HepG2 (cell line): ENCODE measurements around the gene CELSR2. TPM values are rescaled to one million over a fixed set of nuclear protein-coding genes. Genes with fewer than 3 reads are reported as not detected.

Experiments
- BCL6 ChIP-seq: IDR thresholded peaks from 2 replicates; pipeline ENCODE4 v1.6.1; 2016; ENCODE audit warnings: missing genetic modification reagents, missing compliant biosample characterization
- HDAC2 ChIP-seq: sonication (generic); formaldehyde crosslinking; IDR thresholded peaks from 2 replicates; pipeline ENCODE4 v1.4.0; 2020; ENCODE audit warnings: missing genetic modification reagents
- NR2F2 ChIP-seq: IDR thresholded peaks from 2 replicates; pipeline ENCODE4 v1.6.1; 2012; ENCODE audit warnings: low read depth, inconsistent platforms, borderline replicate concordance
- TAF1 ChIP-seq: sonication (generic); formaldehyde crosslinking; IDR thresholded peaks from 2 replicates; pipeline ENCODE4 v1.4.0; 2020; ENCODE audit warnings: missing genetic modification reagents
- U2AF2 ChIP-seq: fragments of 200-400 bp; formaldehyde crosslinking; IDR thresholded peaks from 2 replicates; pipeline ENCODE4 v1.6.1; 2017; ENCODE audit warnings: low read depth, mild to moderate bottlenecking, low read length
- ZNF20 ChIP-seq: sonication (generic); formaldehyde crosslinking; IDR thresholded peaks from 2 replicates; pipeline ENCODE4 v1.4.0; 2020; ENCODE audit warnings: mild to moderate bottlenecking, moderate library complexity, missing genetic modification reagents
- polyA plus RNA-seq, 8 experiments: library from polyadenylated mRNA; depleted of rRNA in 3 of 8; stranded (reverse) in 7 of 8; unstranded in 1 of 8; fragments of >200 nt; fragmentation: Illumina TruSeq in 4 of 8; extraction: Trizol in 4 of 8; gene quantifications; 2 replicates each; pipeline versions ENCODE4 v1.2.1 to v1.2.3, GENCODE V29; 2011 to 2016; ENCODE audit warnings: low read depth in 4 of 8, missing spikeins in 1 of 8, mixed read lengths in 1 of 8; ENCODE audit not compliant: insufficient read depth in 1 of 8
- total RNA-seq, 5 experiments: library from RNA; depleted of rRNA; stranded (reverse); fragments of >200 nt; fragmentation: Illumina TruSeq; extraction: Trizol; gene quantifications; 2 replicates each; pipeline ENCODE4 v1.2.3, GENCODE V29; 2016; ENCODE audit warnings: low read depth in 1 of 5
- TF ChIP-seq, protein P1 (sequence below): IDR thresholded peaks from 2 replicates; pipeline ENCODE4 v1.6.1; 2016; ENCODE audit warnings: low read depth, missing genetic modification reagents, missing compliant biosample characterization
- TF ChIP-seq, protein P2 (sequence below): sonication (generic); formaldehyde crosslinking; IDR thresholded peaks from 2 replicates; pipeline ENCODE4 v1.4.0; 2020; ENCODE audit warnings: missing genetic modification reagents
- TF ChIP-seq, protein P3 (sequence below), 2 experiments: fragments of 450-650 bp in 1 of 2; sonication (generic) in 1 of 2; formaldehyde crosslinking in 1 of 2; IDR thresholded peaks; 2 replicates each; pipeline versions ENCODE4 v1.6.1 to v1.8.0; 2016 to 2022; ENCODE audit warnings: antibody characterized with exemption in 1 of 2, mild to moderate bottlenecking in 1 of 2, missing genetic modification reagents in 1 of 2

Gene CELSR2
- total and polyA plus RNA-seq, 2 of the 13 experiments (the other 11 are each of a cell fraction or from before 2014, with no cell fraction given): 4.0 to 6.6 TPM

DNA sequence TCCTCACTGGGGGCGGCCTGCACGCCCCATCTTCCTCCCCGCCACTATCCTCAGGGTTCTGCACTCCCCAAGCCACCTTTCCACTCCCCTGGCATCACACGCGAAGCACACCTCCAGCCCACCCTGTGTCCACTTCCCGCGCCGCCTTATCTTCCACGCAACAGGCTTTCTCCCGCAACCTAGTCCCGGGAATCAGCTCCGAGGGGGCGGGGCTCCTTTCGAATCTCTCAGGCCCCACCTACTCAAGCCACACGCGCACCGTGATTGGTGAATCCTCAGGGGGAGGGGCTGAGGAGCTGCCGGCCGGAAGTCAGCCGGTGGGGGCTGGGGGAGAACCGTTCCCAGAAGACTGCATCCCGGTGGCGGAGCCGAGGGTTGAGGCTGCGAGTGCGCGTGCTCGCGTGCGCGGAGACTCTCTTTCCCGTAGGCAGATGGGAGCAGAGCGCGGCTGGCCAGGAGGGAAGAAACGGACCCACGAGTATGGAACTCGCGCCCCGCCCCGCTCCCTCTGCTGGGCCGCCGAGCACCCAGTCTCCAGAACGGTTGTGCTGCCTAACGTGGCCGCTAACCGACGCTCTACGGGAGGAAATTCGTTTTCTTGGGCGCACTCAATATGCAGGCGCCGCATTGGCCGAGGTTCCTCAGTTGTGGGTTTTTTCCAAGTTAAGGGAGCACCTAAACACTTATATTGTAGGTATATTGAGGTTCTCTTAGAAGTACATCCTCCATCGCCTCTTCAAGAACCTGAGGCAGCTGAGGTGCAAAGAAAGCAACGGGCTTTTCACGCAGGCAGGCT is 33.8 kb downstream of the CELSR2 start, which contains the start of gene PSRC1 (continued):
- TF ChIP-seq, protein P1, sequence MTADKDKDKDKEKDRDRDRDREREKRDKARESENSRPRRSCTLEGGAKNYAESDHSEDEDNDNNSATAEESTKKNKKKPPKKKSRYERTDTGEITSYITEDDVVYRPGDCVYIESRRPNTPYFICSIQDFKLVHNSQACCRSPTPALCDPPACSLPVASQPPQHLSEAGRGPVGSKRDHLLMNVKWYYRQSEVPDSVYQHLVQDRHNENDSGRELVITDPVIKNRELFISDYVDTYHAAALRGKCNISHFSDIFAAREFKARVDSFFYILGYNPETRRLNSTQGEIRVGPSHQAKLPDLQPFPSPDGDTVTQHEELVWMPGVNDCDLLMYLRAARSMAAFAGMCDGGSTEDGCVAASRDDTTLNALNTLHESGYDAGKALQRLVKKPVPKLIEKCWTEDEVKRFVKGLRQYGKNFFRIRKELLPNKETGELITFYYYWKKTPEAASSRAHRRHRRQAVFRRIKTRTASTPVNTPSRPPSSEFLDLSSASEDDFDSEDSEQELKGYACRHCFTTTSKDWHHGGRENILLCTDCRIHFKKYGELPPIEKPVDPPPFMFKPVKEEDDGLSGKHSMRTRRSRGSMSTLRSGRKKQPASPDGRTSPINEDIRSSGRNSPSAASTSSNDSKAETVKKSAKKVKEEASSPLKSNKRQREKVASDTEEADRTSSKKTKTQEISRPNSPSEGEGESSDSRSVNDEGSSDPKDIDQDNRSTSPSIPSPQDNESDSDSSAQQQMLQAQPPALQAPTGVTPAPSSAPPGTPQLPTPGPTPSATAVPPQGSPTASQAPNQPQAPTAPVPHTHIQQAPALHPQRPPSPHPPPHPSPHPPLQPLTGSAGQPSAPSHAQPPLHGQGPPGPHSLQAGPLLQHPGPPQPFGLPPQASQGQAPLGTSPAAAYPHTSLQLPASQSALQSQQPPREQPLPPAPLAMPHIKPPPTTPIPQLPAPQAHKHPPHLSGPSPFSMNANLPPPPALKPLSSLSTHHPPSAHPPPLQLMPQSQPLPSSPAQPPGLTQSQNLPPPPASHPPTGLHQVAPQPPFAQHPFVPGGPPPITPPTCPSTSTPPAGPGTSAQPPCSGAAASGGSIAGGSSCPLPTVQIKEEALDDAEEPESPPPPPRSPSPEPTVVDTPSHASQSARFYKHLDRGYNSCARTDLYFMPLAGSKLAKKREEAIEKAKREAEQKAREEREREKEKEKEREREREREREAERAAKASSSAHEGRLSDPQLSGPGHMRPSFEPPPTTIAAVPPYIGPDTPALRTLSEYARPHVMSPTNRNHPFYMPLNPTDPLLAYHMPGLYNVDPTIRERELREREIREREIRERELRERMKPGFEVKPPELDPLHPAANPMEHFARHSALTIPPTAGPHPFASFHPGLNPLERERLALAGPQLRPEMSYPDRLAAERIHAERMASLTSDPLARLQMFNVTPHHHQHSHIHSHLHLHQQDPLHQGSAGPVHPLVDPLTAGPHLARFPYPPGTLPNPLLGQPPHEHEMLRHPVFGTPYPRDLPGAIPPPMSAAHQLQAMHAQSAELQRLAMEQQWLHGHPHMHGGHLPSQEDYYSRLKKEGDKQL (CRISPR knock-in tag): peak; percentile 23; the same call in 1 of the 2 replicates
- peak; percentile 88 for TF ChIP-seq TAF1 (CRISPR knock-in tag)
- TF ChIP-seq HDAC2 (CRISPR knock-in tag): peak; percentile 53; the same call in 1 of the 2 replicates
- no peak for TF ChIP-seq ZNF20 (CRISPR knock-in tag)
- TF ChIP-seq, protein P2, sequence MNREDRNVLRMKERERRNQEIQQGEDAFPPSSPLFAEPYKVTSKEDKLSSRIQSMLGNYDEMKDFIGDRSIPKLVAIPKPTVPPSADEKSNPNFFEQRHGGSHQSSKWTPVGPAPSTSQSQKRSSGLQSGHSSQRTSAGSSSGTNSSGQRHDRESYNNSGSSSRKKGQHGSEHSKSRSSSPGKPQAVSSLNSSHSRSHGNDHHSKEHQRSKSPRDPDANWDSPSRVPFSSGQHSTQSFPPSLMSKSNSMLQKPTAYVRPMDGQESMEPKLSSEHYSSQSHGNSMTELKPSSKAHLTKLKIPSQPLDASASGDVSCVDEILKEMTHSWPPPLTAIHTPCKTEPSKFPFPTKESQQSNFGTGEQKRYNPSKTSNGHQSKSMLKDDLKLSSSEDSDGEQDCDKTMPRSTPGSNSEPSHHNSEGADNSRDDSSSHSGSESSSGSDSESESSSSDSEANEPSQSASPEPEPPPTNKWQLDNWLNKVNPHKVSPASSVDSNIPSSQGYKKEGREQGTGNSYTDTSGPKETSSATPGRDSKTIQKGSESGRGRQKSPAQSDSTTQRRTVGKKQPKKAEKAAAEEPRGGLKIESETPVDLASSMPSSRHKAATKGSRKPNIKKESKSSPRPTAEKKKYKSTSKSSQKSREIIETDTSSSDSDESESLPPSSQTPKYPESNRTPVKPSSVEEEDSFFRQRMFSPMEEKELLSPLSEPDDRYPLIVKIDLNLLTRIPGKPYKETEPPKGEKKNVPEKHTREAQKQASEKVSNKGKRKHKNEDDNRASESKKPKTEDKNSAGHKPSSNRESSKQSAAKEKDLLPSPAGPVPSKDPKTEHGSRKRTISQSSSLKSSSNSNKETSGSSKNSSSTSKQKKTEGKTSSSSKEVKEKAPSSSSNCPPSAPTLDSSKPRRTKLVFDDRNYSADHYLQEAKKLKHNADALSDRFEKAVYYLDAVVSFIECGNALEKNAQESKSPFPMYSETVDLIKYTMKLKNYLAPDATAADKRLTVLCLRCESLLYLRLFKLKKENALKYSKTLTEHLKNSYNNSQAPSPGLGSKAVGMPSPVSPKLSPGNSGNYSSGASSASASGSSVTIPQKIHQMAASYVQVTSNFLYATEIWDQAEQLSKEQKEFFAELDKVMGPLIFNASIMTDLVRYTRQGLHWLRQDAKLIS (CRISPR knock-in tag): peak; percentile 57; the same call in 1 of the 2 replicates
- peak; percentile 31; the same call in 1 of the 2 replicates for TF ChIP-seq BCL6
- TF ChIP-seq, protein P3, sequence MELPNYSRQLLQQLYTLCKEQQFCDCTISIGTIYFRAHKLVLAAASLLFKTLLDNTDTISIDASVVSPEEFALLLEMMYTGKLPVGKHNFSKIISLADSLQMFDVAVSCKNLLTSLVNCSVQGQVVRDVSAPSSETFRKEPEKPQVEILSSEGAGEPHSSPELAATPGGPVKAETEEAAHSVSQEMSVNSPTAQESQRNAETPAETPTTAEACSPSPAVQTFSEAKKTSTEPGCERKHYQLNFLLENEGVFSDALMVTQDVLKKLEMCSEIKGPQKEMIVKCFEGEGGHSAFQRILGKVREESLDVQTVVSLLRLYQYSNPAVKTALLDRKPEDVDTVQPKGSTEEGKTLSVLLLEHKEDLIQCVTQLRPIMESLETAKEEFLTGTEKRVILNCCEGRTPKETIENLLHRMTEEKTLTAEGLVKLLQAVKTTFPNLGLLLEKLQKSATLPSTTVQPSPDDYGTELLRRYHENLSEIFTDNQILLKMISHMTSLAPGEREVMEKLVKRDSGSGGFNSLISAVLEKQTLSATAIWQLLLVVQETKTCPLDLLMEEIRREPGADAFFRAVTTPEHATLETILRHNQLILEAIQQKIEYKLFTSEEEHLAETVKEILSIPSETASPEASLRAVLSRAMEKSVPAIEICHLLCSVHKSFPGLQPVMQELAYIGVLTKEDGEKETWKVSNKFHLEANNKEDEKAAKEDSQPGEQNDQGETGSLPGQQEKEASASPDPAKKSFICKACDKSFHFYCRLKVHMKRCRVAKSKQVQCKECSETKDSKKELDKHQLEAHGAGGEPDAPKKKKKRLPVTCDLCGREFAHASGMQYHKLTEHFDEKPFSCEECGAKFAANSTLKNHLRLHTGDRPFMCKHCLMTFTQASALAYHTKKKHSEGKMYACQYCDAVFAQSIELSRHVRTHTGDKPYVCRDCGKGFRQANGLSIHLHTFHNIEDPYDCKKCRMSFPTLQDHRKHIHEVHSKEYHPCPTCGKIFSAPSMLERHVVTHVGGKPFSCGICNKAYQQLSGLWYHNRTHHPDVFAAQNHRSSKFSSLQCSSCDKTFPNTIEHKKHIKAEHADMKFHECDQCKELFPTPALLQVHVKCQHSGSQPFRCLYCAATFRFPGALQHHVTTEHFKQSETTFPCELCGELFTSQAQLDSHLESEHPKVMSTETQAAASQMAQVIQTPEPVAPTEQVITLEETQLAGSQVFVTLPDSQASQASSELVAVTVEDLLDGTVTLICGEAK (IDR thresholded peaks at IDR 0.05): no peak
- TF ChIP-seq, protein P3 (CRISPR knock-in tag; IDR thresholded peaks at IDR 0.05): peak; percentile 42; the same call in 1 of the 2 replicates
- no peak for TF ChIP-seq U2AF2
- no peak for TF ChIP-seq NR2F2
